ENCODE measurements around the gene ZNF200.

ZNF200 gene

DNA sequence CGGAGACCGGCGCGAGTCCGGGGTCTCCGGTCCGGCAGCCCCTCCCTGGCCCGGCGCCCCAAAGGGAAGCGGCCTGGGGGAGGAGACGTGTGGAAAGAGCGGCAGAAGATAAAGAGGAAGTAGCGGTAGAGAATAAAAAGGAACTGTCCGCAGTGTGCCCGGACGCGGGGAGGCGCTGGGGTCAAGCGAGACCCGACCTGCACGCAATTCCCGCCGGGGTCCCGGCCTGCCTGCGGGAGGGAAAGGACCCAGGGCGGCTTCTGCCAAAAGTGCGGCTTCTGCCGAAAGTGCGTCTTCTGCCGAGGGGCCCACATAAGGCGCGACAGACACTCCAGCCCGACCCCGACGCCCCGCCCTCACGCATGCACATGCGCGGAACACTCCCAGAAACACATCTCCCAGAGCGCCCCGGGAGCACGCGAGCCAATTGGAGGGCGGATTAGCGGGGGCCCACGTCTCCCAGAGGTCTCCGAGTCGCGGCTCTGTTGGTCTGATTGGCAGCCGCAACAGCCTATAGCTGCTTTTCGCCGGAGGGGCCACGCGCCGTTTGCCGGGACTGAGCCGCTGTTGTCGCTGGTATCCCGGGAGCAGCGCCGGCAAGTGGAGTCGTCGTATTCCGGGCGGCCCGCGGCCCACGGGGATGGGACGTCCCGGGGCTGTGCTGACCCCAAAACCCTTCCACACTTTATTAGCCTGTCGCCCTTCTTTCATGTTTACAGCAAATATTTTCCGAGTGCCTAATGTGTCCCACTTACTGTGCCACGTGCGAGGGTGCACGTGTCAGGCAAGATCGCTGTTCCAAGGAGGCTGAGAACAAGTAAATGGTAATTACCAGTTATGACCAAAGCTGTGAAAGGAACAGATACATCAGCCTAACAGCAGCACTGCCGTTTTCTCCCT, 29.4 kb upstream of the ZNF200 start:
- peak overlapping the region; percentile 77 for H3K4me3 ChIP-seq (ENCODE audit: control insufficient read depth, low read depth, low read length)
- peak; percentile 96 for DNase-seq (ENCODE audit: low read depth)
- TF ChIP-seq, protein P1, sequence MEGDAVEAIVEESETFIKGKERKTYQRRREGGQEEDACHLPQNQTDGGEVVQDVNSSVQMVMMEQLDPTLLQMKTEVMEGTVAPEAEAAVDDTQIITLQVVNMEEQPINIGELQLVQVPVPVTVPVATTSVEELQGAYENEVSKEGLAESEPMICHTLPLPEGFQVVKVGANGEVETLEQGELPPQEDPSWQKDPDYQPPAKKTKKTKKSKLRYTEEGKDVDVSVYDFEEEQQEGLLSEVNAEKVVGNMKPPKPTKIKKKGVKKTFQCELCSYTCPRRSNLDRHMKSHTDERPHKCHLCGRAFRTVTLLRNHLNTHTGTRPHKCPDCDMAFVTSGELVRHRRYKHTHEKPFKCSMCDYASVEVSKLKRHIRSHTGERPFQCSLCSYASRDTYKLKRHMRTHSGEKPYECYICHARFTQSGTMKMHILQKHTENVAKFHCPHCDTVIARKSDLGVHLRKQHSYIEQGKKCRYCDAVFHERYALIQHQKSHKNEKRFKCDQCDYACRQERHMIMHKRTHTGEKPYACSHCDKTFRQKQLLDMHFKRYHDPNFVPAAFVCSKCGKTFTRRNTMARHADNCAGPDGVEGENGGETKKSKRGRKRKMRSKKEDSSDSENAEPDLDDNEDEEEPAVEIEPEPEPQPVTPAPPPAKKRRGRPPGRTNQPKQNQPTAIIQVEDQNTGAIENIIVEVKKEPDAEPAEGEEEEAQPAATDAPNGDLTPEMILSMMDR (conservative IDR thresholded peaks at IDR 0.05; ENCODE audit: control insufficient read depth, insufficient read depth, low read depth, low read length) = no peak

DNA sequence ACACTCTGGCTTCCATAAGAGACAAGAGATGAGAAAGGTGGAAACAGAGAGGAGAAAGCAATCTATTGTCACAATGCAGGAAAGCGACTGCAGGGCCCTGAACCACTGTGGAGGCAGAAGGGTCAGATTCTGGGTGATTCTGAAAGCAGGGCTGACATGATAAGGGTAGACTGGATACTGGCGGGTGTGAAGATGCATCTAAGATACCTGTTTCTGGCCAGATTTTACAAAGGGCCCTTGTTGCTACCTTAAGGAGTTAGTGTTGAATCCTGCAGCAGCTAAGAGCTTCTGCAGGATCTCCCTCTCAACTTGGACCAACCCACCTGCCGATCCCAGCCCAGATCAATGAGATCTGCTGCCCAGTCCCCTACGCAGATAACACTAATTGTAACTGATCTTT, 27.6 kb upstream of the ZNF200 start:
- no peak for DNase-seq (ENCODE audit: low read depth)
- no peak overlapping the region for H3K4me3 ChIP-seq (ENCODE audit: control insufficient read depth, low read depth, low read length)
- TF ChIP-seq, protein P1 (conservative IDR thresholded peaks at IDR 0.05; ENCODE audit: control insufficient read depth, insufficient read depth, low read depth, low read length) = no peak

DNA sequence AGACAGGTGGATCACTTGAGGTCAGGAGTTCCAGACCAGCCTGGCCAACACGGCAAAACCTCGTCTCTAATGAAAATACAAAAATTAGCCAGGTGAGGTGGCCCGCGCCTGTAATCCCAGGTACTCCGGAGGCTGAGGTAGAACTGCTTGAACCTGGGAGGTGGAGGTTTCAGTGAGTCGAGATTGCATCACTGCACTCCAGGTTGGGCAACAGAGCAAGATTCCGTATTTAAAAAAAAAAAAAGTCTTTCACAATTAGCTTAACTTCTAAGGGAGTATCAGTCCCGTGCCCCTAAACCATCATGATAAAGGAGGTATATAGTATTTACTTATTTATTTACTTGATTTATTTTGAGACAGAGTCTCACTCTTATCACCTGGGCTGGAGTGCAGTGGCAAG, 24.9 kb upstream of the ZNF200 start:
- TF ChIP-seq, protein P1 (conservative IDR thresholded peaks at IDR 0.05; ENCODE audit: control insufficient read depth, insufficient read depth, low read depth, low read length) = no peak
- DNase-seq (ENCODE audit: low read depth) = no peak
- H3K4me3 ChIP-seq (ENCODE audit: control insufficient read depth, low read depth, low read length) = no peak overlapping the region

DNA sequence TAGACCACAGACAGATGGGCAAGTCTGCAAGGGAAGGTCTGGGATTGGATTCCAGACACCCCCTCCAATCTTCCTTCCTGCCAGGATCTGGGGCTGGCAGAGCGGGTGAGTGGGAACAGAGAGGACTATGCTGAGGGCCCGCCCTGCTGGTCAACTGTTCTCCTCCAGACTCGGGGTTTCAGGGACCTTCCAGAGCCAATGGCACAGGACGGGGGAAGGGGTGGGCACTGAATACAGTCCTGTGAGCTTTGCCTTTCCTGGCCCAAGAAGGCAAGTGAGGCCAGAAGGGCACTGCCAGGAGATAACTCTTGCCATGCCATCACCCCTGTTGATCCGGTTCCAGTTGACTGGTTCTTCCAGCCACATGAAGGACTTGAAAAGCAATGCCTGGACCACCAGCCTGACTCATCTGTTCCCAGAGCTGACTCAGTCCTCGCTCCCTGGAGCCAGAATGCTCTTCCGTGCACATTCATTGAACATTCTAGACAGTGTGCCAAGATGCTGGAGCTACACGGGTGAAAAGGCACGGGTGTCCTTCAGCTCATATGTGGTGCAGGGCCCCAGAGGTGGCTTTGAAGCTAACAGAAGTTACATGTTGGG, 22.0 kb upstream of the ZNF200 start:
- H3K4me3 ChIP-seq (ENCODE audit: control insufficient read depth, low read depth, low read length) = no peak overlapping the region
- peak; percentile 85 for DNase-seq (ENCODE audit: low read depth)
- TF ChIP-seq, protein P1 (conservative IDR thresholded peaks at IDR 0.05; ENCODE audit: control insufficient read depth, insufficient read depth, low read depth, low read length) = no peak

DNA sequence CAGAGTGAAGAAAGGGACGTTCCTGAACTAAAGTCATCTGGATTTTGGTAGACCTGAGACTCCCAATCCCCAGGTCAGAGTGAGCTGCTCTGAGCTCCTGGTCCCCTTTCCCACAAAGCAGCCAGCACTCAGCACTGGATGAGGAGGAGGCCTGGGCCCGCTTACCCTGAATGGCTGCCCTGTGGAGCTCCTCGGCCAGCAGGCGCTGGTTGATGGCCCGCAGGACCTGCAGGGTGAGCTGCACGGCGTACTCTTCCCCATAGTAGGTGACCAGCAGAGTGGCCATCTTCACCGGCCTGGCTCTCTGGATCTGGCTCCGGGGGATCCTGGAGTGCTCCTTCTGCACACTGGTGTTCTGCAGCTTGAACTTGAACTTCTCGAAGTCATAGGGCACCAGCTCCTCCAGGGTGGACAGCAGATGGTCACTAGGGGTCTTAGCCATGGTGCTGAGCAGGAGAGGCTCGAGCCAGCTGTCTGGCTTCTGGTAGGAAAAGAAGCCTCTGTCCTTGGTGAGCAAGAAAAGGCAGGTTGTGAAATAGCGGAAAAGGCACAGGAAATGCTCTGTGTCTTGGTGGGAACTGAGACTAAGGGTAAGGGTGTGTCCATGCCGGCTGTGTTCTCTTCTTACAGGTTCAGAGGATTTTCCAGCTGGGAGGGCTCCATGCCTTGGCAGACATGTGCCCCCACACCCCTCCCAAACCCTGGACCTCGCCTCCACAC, 21.3 kb upstream of the ZNF200 start, which contains the start of gene MEFV:
Gene MEFV (minus strand): TSS at position 488 of the 720 bp plus-strand sequence. CDS start 46 bp downstream, at position 442.
- TF ChIP-seq, protein P1 (conservative IDR thresholded peaks at IDR 0.05; ENCODE audit: control insufficient read depth, insufficient read depth, low read depth, low read length) = no peak
- DNase-seq (ENCODE audit: low read depth) = peak; percentile 43
- no peak within 1 kb of the TSS for H3K4me3 ChIP-seq (ENCODE audit: control insufficient read depth, low read depth, low read length)

DNA sequence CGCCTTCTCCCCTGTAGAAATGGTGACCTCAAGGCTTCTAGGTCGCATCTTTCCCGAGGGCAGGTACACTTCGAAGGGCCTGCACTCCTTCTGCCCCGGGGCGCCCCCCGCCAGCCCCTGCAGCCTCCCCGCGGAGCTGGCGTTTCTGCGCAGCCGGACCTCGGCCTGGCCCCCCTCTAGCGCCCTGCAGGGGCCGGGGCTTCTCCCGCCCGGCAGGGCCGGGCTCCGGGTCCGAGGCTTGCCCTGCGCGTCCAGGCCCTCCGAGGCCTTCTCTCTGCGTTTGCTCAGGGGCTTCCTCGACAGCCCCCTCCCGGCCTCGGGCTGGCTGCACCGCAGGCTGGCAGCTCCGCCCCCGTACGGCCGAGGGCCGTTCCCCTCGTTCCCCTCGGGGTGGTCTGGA, 19.4 kb upstream of the ZNF200 start:
- no peak for DNase-seq (ENCODE audit: low read depth)
- no peak overlapping the region for H3K4me3 ChIP-seq (ENCODE audit: control insufficient read depth, low read depth, low read length)
- TF ChIP-seq, protein P1 (conservative IDR thresholded peaks at IDR 0.05; ENCODE audit: control insufficient read depth, insufficient read depth, low read depth, low read length) = no peak
